HG03108 (cell line): ENCODE data around the gene LMO1.
A peak's percentile ranks its signal among the peaks of the same experiment; 100 is the strongest.

Experiments
- ATAC-seq: cut with Tn5 transposase; IDR thresholded peaks from one replicate; pipeline ENCODE4 v1.9.1; 2021; ENCODE audit warnings: moderate library complexity; ENCODE audit not compliant: unreplicated experiment

LMO1 gene

DNA sequence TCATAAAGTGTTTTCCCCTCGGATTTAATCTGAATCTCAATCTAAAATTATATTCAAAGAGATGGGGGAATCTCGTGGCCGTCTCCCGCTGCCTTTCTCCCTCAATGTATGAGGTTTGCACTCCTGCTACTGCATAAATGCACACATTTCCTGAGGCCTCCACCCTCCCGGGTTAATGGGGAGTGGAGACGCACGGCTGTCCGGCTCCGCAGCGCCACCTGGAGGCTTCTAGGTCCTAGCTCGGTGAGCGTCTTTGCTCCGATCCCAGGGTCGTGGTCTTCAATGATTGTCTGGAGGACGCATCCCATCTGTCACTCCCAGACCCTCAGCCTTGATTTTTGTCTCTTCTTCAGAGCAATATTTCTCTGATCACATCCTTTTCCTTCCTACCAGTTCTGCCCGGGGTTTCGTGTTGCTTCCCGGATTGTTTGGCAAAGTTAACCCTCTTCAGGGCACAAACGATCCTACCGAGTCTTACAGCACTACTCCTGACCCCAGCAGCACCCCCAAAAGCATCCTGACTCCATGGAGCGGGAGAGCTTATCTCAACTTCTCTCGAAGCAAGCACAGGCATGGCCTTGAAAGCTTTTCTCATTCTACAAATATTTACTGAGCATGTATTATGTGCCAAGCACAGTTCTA lies at the start of gene LMO1:
TSS of gene LMO1 (minus strand) at position 110 of the 642 bp plus-strand sequence. CDS start 516 bp downstream, outside the sequence.
- ATAC-seq, result peak; percentile 67

GRCh38 chr11:8312986-8313385 lies 49.3 kb upstream of the LMO1 start:
- ATAC-seq, result no peak

- no peak for ATAC-seq
Observed at GRCh38 chr11:8311366-8311765, 47.7 kb upstream of the LMO1 start.

DNA sequence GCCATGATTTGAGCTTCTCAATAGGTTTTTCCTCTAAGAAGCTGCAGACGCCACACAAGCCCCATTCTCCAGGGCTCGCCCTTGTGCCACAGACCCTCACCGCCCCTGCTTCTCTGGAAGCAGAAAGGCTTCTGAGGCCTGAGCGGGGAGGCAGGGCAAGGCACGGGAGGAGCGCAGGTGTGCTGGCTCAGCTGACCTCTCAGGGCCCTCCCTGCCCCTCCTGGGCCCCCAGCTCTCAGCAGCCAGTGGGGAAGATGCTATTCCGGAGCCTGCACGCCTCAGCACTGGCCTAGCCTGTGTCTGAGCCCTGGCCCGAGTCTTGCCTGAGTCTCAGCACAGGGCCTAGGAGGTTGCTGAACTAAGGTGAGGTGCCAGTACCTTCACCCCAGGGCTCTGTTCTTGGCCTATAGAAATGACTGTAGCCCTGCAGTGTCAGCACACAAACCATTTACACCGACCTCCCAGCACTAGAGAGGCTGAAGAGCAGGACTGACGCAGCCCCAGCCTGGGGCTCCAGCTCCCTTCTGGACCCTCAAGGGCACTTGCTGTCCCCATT lies 47.1 kb upstream of the LMO1 start:
- ATAC-seq, result no peak

DNA sequence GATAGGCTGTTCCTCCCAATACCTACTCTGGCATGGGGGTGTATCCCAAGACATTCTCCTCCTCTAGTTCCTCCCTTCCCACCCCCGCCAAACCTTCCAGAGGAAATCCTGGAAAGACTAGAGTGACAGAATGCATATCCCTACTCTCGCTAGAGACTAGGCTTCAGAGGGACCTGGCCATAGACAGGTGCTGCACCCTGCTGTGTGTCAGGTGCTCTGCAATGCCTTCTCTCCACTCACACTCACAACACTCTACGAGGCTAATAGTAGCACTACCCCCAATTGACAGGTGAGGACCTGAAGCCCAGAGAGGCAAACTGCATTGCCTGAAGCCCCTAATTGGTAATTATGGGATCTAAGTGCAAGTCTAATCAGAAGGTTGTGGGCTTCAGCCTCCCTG lies 46.2 kb upstream of the LMO1 start:
- ATAC-seq, result no peak

GRCh38 chr11:8309311-8309710 lies 45.6 kb upstream of the LMO1 start:
- no peak for ATAC-seq

GRCh38 chr11:8307601-8308000 lies 43.9 kb upstream of the LMO1 start:
- ATAC-seq, result no peak

DNA sequence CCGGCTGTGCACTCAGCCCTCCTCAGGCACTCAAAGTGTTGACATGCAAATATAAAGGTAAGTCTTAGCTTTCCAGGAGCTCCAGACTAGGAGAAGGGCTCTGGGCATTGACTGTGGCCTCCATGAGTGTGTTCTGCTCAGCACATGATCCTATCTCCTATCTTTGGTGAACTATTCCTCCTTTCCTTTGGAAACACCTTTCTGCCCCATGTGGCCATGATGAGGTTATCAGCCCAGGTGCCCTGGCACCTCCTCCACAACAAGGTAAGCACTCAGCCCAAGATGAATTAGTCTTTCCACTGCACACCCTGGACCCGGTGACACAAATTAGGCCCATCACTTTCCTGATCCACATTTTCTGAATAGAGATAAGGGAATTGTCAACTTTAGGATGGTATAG lies 37.9 kb upstream of the LMO1 start:
- no peak for ATAC-seq

- ATAC-seq, result no peak
Observed at GRCh38 chr11:8298801-8299786, 35.4 kb upstream of the LMO1 start.

DNA sequence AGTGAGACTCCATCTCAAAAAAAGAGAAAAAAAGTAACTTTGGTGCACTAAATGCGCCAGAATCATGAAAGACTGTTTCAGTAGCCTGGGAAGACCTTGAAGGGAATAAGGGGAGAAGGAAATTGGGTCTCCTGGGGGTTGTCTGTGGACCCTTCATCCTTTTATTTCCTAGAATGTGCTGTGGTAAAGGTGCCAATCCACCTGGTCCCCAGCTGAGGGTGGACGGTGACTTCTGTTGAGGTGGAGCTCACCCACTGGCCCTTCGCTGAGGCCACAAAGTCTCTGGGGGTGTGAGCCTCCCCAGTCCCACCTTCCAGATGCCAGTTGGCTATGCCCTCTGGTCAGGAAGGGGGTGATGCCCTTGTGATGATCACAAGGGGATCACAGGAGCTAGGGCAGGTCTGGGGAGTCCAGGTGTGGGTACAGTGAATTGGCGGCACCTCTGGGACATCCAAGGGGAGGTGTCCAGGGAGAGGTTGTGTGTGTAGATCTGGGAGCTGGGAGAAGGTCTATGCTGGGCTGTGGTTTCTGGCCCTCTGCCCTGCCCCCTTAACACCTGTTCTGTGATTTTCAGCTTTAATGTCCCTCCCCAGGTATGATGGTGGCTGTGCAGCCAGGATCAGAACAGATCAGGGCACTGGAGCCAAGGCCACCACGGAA lies 34.2 kb upstream of the LMO1 start:
- no peak for ATAC-seq

DNA sequence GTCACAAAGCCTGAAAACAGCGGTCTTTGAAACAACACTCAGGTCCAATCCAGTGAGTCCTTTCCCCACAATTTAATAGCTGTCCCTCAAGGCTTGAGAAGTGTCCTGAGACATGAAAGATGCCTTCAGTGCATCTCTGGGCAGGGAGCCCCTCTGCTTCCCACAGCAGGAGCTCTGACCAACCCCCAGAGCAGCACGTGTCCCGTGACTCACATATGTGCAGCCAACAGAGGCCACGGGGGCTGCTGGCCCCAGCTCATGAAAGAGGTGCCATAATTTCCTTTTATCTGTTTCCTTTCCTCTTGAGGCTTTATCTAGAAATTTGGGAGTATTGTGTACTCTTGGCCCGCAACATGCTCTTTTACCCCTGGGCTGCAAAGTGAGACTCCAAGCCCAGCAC lies 33.2 kb upstream of the LMO1 start:
- ATAC-seq, result no peak

DNA sequence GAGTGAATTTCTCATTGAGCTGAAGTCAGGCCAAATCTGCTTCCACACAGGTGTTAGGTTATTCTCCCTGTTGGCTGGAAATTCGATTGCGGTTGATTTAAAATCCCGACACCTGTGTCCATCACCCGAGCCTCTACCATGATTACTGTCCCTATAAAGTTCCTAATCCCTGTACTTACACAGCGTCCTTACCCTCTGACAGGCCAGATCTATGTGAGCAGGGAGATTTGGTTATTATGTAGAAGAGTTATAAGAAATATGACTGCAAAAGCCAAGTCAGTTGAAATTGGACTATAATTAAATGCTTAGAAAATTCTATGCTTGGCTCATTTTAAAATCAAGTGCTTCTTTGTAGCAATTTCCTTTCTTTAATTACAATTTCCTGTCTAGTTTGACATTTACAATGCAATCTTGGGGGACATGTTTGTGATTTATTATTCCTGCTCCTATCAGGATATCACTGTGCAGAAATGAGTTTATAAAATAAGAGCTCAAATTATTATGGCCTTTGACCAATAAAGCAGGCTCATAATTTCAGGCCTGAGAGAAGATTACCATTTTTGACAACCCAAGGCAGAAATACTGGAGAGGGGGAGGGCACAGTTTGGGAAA lies 32.5 kb upstream of the LMO1 start:
- no peak for ATAC-seq

DNA sequence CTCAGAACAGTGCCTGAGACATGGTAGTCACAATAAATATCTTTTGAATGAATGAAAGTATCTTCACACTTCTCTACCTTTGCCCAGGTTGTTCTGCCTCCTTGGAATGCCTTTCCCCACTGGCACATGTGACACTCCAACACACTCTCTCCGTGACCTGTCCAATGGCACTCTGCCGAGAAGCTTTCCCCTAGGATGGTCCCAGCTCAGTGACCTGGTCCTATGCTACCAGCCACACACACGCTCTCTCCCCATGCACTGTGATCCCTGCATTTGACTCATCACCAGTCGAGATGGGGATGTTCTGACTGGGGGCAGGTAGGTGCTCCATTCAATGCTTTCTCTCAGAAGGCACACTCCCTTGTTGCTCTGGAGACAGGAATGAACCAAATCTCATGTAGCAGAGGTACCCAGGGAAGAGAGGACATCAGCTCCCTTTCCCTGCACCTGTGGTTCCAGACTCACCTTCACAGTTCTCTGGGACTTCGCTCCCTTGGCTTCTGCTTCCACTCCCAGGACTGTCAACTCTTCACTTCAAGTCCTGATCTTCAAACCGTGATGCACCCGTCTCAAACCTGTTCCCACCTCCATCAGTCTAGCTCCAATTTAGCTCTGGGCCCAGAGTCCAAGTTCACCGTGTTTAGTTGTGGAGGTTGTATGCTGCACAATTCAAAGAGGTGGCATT lies 30.7 kb upstream of the LMO1 start:
- no peak for ATAC-seq

GRCh38 chr11:8293171-8293570 lies 29.5 kb upstream of the LMO1 start:
- ATAC-seq, result no peak

GRCh38 chr11:8292351-8292750 lies 28.7 kb upstream of the LMO1 start:
- no peak for ATAC-seq

DNA sequence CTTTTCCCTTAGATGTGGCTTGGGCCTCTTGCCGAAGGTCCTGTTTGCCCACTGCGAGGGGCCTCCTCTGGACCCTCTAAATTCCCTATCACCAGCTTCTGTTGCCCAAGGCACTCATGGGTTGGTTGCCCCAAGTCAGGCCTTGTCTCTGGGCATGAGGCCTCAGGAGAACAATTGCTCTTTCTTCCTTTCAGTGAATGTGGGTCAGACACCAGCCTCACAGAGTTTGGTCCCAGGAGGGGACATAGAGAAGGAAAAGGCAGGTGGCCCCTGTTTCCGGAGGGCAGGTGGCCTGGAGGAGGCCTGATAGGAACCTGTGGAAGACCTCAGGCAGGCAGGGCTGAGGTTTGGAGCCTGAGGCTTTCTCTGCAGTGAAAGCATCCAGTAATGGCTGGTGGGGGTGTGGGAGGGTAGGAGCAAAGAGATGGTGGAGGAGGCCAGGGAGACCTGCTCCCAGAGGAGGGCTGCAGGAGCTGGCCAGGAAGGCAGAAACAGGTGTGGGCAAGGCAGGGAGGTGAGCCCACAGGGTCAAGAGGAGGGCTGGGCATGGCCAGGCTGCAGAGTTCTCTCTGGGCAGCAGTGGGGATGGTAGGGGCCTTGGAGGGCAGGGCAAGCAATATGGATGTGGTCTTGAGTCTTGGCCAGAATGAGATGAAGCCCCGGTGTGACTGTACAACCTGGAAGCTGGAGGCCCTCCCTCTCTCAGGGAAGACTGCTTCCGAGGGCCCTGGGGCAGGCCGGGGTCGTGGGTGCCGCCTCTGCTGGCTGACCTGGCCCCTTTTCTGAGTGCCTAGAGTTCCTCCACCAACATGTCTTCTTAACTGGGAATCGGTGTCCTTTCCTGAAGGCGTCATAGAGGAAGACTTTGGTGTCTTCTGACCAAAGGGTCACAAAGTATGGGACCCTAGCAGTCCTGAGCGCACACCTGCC lies 28.0 kb upstream of the LMO1 start:
- ATAC-seq, result no peak

GRCh38 chr11:8290081-8290810 lies 26.6 kb upstream of the LMO1 start:
- no peak for ATAC-seq

DNA sequence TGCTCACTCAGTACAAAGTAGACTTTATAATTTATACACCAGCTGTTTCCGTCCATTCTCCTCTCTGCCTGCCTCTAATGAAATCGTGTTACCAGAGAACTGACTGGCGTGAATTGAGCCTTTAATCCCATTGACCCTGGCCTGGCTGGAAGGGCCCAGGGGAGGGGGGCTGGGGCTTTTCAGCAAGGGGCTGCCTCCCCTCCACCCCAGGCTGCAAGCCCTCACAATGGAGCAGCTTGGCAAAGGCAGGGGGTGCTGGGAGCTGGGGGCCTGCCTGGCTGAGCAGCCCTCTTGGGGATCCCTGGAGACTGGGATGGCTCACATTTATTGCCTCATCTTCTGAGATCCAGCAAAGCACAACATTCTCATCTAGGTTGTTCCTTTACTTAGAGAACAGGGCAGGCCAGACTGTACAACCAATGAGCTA lies 25.8 kb upstream of the LMO1 start:
- no peak for ATAC-seq
